HPDE6-E6E7 (cell line): ENCODE measurements around the gene DOHH.

Experiments used
- DNase-seq: peaks from one replicate; pipeline ENCODE4 v3.0.0; 2011; ENCODE audit warnings: missing footprints; ENCODE audit errors: extremely low spot score

DOHH gene

DNA sequence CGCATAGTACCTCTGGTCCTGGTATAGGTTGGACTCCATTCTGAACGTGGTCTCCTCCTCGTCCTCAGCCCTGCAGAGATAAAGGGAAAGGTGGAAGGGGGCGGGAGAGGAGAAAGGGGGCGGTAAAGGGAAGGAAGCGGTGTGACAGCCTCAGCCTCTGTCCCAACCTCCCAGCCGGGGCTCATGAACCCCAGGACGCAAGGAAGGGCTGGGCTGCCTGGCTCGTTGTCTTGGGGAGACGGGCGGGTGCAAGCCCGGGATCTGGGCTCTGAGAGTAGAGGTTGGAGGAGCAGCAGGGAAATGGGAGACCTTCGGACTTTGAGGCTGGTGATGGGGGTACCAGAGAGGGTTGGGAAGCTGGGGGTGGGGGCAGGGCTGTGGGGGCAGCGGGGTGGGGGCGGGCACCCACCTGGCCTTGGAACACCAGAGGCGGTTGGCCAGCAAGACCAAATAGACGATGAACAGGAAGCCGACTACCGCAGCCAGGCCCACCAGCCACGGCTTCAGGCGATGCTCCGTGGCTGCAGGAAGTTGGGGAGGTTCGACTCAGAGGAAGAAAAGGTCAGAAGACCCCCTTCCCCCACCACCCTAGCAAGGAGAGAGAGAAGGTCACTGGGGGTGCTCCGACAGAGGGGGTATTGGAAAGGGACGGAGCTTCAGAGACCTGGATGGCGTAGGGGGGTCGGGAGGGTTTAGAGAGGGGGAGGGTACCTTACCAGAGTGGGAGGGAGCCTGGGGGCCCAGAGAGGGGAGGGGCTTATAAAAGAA, 21.9 kb downstream of the DOHH start:
- no peak for DNase-seq

DNA sequence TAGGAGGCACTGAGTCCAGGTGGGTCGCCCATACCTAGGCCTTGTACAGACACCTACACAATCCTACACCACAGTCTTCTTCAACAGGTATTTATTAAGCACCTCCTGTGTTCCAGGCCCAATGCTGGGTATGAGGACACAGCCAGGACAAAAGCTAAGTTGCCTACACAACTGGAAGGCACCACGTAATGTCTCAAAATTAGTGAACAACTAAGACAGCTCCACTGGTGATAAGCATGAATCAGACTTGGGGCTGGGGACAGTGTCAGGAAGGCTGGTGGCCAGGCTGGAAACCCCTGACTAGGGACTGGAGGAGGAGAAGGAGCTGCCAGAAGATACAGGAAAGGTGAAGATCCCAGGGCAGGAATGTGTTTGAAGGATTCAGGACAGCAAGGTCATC, 22.5 kb downstream of the DOHH start:
- no peak for DNase-seq

DNA sequence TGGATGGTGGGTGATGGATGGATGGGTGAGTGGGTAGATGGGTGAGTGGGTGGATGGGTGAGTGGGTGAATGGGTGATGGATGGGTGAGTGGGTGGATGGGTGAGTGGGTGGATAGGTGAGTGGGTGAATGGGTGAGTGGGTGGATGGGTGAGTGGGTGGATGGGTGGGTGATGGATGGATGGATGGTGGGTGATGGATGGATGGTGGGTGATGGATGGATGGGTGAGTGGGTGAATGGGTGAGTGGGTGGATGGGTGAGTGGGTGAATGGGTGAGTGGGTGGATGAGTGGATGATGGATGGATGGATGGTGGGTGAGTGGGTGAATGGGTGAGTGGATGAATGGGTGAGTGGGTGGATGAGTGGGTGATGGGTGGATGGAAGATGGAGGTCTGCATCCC, 23.0 kb downstream of the DOHH start:
- no peak for DNase-seq

DNA sequence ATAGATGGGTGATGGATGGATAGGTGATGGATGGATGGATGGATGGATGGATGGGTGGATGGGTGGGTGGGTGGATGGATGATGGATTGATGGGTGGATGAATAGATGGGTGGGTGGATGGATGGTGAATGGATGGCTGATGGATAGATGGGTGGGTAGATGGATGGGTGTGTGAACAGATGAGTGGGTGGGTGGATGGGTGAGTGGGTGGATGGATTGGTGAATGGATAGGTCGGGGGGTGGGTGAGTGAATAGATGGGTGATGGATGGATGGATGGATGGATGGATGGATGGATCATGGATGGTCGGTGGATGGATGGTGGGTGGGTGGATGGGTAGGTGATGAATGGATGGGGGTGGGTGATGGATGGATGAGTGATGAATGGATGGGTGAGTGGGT, 23.6 kb downstream of the DOHH start:
- no peak for DNase-seq

DNA sequence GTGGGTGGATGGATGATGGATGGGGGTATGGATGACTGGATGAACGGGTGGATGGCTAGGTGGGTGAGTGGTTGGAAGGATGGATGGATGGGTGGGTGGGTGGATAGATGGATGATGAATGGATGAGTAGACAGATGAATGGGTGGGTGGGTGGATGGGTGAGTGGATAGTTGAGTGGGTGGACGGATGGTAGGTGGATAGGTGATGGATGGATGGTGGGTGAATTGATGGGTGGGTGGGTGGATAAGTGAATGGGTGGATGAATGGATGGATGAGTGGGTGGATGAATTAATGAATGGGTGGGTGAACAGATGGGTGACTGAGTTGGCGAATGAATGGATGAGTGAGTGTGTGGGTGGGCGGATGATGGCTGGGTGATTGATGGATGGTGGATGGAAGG, 25.0 kb downstream of the DOHH start:
- DNase-seq: no peak

DNA sequence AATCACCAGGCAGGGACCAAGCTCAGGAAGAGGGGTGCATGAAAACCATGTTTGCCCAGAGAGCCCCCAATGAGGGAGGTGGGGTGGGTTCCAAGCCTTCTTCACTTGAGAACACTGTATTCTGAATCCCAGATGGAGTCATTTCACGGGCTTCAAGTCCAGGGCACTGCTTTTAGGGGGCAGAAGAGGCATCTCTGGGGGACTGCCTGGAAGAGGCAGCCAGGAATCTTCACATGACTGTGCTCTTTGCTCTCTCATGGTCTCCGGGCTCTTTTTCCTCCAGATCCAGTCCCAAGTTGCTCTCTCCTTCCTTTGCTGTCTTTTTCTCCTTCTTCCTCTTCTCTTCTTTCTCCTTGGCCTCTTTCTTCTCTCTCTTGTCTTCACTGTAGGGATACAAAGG, 25.9 kb downstream of the DOHH start:
- DNase-seq: no peak

DNA sequence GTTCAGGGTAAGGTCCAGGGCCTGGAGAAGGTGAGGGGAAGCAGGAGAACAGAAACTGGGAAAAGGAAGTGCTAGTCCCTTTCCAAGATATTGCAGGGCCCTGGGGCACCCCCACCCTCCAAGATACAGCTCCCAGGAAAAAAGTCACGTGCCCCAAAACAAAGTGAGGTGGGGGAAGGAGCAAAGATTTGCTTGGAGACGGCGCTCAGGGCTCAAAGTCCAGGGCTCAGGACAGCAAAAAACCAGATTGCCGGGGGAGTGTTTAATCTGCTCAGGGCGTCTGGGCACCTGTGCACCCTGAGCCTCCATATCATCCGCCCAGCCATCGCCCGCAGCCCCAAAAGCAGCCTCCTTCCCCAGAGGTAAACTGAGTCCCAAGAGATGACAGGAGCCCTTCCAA, 26.5 kb downstream of the DOHH start:
- DNase-seq: no peak

DNA sequence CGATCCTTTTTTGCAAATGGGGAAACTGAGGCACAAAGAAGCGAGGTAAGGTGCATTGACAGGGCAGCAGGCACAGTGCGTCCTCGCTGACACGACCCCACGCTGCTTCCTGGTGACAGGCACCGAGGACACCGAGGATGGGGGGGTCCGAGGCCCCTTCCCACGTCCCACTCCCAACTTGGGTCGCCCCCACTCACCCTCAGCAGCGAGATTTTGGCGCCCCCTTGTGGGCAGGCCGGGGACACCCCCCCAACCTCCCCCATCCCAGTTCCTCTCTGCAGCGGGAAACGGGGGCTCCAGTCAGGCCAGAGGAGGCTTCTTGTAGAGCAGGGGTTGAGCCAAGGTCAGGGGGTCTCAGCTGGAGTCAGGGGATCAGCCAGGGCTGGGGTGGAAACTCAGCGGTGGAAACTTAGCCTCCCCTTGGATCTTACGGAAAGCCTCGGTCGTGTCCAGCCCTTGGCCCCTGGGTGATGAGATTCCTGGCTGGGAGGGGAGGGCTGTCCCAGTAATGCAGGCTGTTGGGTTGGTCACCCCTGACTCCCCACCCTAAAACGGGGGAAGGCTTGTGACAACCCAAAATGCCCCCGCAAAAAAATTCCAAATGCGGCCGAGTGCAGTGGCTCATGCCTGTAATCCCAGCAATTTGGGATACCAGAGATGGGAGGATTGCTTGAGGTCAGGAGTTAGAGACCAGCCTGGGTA, 28.4 kb downstream of the DOHH start:
- no peak for DNase-seq

DNA sequence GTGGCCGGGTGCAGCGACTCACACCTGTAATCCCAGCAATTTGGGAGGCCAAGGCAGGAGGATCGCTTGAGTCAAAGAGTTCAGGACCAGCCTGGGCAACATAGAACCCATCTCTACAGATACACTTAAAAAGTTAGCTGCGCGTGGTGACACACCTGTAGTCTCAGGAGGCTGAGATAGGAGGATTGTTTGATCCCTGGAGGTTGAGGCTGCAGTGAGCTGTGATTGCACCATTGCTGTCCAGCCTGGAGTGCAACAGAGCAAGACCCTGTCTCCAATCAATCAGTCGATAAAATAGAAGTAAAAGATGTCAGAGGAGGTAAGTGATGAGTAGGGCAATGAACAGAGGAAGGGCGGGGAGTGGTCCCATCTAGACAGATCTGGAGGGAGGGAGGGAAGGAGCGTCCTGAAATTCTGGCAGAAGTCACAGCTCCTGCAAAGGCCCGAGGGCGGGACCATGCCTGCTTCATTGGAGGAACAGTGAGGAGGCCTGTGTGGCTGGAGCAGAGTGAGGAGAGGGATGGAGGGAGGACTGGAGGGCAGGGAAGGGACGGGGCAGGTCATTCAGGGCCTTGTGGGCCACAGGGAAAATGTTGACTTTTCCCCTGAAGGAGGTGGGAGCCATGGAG, 29.9 kb downstream of the DOHH start:
- no peak for DNase-seq

DNA sequence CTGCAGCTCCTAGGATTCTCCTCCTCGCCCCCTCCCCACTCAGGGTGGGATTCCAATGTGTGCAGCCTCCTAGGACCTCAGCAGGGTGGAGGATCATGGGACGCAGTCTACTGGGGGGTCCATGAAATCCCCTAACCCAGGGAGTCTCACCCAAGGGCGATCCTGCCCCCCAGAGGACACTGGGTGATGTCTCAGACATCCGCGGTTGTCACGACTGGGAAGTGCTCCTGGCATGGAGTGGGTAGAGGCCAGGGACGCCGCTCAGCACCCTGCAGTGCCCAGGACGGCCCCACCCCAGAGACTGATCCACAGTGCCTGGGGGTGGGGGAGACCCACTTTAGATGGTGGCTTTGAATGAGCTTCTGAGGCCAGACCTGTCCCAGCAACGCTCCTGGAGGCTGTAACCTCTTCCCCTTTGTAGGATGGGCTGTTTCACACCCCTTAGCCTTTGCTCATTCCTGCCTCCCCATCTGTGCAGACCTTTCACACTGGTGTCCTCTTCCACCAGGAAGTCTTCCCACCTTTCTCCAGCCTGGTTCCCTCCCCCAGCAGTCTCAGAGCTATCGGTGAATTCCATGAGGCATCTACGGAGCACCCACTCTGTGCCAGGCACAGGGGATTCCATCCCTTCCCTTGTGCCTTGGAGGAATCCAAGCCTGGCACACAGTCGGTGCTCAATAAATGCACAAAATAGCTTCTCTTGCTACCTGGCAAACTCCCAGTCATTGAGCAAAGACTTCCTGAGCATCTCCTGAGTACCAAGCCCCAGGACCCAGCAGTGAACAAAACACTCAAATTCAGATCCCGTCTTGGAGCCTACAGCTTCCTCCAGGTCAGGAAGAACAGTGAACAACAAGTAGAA, 30.6 kb downstream of the DOHH start:
- no peak for DNase-seq

DNA sequence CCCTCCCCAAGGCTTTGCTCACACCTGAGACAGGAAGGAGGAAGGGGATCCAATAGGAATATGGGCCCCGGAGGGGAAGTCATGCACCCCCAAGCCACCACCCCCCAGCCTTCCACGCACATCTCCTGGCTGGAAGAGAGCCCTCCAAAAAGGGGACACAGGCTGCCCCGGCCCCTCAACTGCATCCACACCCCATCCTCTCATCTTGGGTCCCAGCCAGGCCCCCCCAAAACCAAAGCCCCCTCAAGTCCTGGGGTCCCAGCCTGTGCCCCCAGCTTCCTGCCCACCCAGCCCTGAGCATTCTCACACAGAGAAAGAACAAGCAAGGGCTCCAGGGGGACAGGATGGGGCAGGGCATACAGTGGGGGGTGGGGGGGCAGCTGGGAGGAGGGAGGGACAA, 32.3 kb downstream of the DOHH start:
- DNase-seq: no peak

DNA sequence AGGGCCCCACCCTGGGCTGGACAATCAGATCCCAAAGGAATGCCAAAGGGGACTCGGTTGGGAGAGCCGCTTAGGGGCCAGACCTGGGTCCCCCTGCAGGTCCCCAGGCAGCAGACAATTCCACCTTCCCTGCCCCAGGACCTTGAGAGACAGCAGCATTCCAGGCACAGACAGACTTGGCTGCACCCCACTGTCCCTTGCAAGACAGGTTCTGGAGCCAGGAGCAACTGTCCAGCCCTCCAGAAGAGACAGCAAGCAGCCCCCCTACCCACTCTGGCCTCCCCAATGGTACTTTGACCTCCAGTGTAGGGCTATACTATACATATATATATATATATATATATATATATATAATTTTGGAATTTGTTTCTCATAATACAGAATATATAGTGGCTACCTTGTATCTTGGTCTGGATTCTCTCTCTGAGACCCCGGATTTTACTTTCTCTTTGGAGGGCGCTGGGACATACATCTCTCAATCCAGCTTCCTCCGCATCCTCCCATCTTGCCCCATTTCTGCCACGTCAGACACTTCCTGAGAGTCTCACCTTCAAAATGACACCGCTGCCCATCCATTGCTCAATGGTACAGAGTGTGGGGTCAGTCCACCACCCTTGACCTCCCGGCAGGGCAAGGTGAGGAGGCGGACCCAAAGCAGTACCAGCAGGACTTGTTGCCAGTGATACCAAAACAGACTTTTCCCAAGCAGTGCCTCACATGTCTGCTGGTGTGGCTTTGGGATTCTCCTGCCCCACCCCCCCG, 32.9 kb downstream of the DOHH start:
- DNase-seq: no peak

DNA sequence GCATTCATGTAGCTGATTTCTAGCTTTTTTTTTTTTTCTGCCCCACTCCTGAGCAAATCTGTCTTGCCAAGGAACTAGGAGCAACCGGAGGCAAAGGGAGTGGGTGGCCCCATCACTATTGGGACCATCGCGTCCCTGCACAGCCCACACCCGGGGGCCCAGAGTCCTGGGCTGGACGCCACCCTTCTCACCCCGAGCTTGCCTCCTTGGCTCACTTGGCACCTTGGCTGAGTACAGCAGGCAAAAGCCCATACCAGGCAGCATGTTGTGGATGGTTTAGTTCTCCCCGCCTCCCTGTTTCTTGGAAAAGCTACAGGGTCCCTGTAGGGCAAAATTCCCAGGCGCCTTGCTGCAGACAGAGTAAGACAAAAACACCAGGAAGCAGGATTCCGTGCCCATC, 33.8 kb downstream of the DOHH start:
- no peak for DNase-seq

DNA sequence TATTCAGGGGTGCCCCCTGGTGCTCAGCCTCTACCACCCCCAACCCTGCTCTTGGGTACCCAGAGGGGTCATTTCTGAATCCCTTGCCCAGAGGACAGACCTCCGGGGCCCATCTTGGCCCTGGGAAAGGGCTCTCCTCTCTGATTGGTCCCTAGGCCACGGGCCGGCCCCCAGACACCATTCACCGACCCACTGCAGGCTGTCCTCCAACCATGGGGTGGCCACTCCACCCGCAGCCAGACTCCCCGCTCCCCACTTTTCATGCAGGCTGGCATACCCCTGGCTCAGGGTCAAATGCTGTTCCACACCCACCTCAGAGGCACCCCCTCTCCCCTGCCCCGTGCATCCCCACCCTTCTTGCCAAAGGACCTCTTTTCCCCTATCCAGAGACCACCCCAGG, 34.9 kb downstream of the DOHH start:
- DNase-seq: no peak

DNA sequence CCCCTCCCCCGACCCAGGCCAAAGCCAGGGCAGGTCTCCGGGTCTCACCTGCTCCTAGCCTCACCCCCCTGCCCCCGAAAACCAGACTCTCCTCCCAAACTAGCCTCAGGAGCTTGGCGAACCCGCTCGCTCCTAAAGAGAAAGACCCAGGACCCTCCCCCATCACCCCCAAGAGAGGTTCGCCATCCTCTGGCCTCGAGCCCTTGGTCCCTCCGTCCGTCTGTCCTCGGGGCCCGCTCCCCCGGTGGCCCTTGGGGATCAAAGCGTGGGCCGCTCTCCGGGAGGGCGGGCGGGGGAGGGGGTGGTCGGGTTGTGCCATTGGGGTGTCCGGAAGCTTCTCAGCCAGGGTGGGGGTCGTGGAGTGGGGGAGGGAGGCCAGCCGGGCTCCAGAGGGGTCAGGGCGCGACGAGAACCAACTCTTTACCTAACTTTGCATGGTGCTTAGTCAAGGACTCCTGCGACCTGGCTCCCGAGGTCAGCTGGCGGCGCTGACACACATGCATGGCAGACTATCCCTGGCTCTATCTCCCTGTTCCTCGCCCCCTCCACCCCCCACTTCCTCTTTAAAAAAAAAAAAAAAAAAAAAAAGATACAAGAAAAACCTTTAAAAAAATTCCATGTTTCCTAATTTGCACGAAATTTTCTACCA, 35.8 kb downstream of the DOHH start:
- no peak for DNase-seq

DNA sequence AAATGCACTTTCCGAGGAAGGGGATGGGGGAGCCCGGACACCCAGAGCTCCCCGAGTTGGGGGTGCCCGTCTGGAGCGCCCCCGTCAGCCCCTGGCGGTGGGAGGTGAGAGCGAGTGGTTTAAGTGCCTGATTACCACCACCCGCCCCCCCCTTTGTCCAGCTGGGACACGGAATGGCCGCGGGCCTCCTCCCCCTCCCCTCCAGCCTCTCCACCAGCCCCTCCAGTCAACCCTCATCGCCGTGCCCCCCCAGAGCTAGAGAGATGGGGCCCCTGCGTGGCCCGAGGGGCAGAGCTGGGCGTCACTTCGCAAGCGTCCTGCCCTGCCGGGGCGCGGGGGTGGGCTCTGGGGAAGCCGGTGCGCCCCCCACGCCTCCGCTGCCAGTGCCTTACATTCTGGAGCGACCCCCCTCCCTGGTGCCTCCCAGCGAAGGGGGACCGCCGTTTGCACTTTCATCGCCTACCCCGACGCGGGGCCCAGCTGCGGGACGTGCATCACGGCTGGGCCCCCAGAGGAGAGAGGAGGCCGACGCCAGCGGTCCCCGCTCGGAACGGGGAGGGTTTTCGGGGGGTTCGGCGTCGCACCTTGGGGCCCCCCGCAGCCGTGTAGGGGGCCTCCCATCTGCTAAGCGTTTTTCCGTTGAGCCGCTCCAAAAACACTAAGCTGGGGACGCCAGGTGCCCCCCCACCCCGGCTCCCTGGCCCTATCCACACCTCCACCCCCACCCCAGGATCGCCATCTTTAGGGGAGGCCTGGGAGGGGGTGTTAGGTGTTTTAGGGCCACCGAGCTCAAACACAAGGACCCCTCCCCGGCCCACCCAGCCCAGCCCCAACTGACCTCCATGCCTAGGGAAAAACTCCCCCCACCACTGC, 36.5 kb downstream of the DOHH start:
- DNase-seq: no peak

DNA sequence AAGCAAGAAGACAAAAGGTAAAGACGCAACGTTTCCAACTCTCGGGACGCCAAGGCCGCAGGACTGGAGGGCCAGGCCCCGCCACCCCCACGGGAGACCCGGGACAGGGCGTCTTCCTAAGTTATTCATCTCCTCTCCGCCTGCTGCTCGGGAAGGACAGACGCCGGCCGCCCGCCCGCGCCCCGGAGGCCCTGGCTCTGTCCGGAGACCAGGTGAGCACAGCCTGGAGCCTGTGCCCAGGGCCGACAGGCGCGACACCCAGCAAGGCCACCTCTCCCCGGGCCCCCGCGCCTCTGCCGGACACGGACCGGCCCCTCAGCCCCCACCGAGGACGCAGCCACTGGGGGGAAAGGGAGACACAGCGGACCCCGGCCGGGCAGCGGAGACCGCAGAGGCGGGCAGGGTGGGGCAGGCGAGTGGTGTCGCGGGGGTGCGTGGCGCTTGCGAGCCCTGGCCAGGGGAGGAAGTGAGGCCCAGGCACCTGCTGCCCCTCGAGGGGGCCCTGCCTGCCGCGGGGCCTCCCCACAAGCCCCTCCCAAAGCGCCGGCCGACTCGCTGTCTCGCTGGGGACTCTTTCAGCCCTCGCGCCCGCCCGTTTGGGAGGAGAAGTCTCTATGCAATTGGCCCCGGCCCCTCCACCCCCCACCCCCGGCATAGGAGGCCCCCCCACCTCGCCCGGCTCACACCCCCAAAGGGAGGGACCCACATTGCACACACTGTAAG, 37.3 kb downstream of the DOHH start:
- DNase-seq: no peak

DNA sequence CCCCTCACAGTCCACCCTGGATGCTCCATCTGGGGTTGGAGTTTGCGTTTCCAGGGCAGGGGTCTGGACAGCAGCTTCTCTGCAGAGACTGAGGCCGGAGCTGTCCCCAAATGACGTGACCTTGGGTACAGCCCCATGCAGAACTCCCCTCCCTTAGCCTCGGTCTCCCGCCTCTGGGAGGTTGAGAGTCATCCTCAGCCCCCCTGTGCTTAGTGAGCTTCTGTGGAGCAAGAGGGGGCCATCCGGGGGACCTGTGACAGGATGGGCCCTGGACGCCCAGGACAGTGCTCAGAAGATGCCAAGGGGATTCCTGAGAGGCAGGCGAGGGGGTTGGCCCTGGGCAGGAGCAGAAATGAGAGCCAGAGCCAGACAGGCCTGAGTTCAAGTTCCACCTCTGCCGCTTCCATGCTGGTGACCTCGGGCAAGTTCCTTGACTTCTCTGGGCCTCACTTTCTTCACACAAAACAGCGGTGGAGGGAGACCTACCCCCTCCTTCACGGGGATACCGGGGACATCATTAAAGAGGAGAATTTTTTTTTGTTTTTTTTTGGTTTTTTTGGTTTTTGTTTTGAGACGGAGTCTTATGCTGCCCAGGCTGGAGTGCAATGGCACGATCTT, 40.4 kb downstream of the DOHH start:
- DNase-seq: no peak
